Upper lobe of left lung (tissue), 4 donors: ENCODE results near the gene DESI2.

Experiments used
- CTCF ChIP-seq, 6 experiments: fragments of 450-650 bp in 4 of 6; fragments of 200-600 bp in 2 of 6; sonication (generic) in 2 of 6; IDR thresholded peaks; one replicate each; pipeline ENCODE4 v1.5.1; 2016 to 2019; ENCODE audit warnings: antibody characterized with exemption in 6 of 6
- POLR2A ChIP-seq, 4 donors: fragments of 450-650 bp; IDR thresholded peaks; one replicate each; pipeline ENCODE4 v1.5.1; 2016 to 2017; ENCODE audit warnings: antibody characterized with exemption in 4 of 4, mild to moderate bottlenecking in 2 of 4

GRCh38 chr1:244634546-244634945 lies 18.4 kb upstream of the DESI2 start:
- no peak for TF ChIP-seq POLR2A (IDR thresholded peaks at IDR 0.05)
- TF ChIP-seq CTCF (IDR thresholded peaks at IDR 0.05): no peak
